ENCODE data around the gene VGLL4. TPM values are rescaled to one million over a fixed set of nuclear protein-coding genes. Genes with fewer than 3 reads are reported as not detected.
"Not testable (repeated sequence)": the region's sequence is repeated elsewhere in the genome, so short reads cannot be mapped to it uniquely, and the experiment has no call there.

The VGLL4 gene
- total RNA-seq, 1 experiment from 2014 or later = 57.4 TPM

GRCh38 chr3:11607816-11608215 lies 35.9 kb downstream of the VGLL4 start:
- DNase-seq (ENCODE audit: low read depth) = no peak

GRCh38 chr3:11606865-11607440 lies 36.8 kb downstream of the VGLL4 start:
- no peak for DNase-seq (ENCODE audit: low read depth)

- DNase-seq (ENCODE audit: low read depth) = no peak
Measured at GRCh38 chr3:11606090-11606784, 37.5 kb downstream of the VGLL4 start.

- no peak for DNase-seq (ENCODE audit: low read depth)
Measured at GRCh38 chr3:11605398-11605797, 38.3 kb downstream of the VGLL4 start.

- peak; percentile 18 for DNase-seq (ENCODE audit: low read depth)
Measured at GRCh38 chr3:11604139-11604892, 39.4 kb downstream of the VGLL4 start.

- no peak for DNase-seq (ENCODE audit: low read depth)
Measured at GRCh38 chr3:11603628-11604027, 40.1 kb downstream of the VGLL4 start.

- no peak for DNase-seq (ENCODE audit: low read depth)
Measured at GRCh38 chr3:11602886-11603527, 40.7 kb downstream of the VGLL4 start.

- DNase-seq (ENCODE audit: low read depth) = no peak
Measured at GRCh38 chr3:11602239-11602840, 41.4 kb downstream of the VGLL4 start.

- DNase-seq (ENCODE audit: low read depth) = no peak
Measured at GRCh38 chr3:11601446-11602238, 42.1 kb downstream of the VGLL4 start.

GRCh38 chr3:11600501-11601282 lies 43.0 kb downstream of the VGLL4 start:
- peak; percentile 99 for DNase-seq (ENCODE audit: low read depth)

- no peak for DNase-seq (ENCODE audit: low read depth)
Measured at GRCh38 chr3:11596387-11596786, 47.3 kb downstream of the VGLL4 start.

- DNase-seq (ENCODE audit: low read depth) = not testable (repeated sequence)
Measured at GRCh38 chr3:11595024-11595423, 48.7 kb downstream of the VGLL4 start.

- no peak for DNase-seq (ENCODE audit: low read depth)
Measured at GRCh38 chr3:11593318-11594034, 50.2 kb downstream of the VGLL4 start.

GRCh38 chr3:11592445-11593298 lies 51.0 kb downstream of the VGLL4 start:
- no peak for DNase-seq (ENCODE audit: low read depth)

- DNase-seq (ENCODE audit: low read depth) = peak; percentile 96
Measured at GRCh38 chr3:11591391-11592282, 52.1 kb downstream of the VGLL4 start.

- DNase-seq (ENCODE audit: low read depth) = no peak
Measured at GRCh38 chr3:11591002-11591355, 52.7 kb downstream of the VGLL4 start.

GRCh38 chr3:11589706-11590105 lies 54.0 kb downstream of the VGLL4 start:
- DNase-seq (ENCODE audit: low read depth) = no peak
